Measurements from ENCODE around the gene MBOAT7. TPM values are rescaled to one million over a fixed set of nuclear protein-coding genes. Genes with fewer than 3 reads are reported as not detected.

Gene MBOAT7
- total RNA-seq (2012; rRNA removed) (9.2 and 11.3 TPM in 2 replicates), polyA plus RNA-seq (2012; rRNA removed) (121 and 137 TPM in 2 replicates), Bru-seq, nascent RNA (percentile 72 among the genes with signal in this experiment), BruChase-seq, experiment 1, labeled RNA remaining after a 6-hour chase (percentile 86 among the genes with signal in this experiment), BruChase-seq, experiment 2, labeled RNA remaining after a 2-hour chase (percentile 81 among the genes with signal in this experiment)
- polyA plus RNA-seq (2012; cell fraction: cytosol; rRNA removed), result 132 and 169 TPM in 2 replicates
- polyA plus RNA-seq (2012; cell fraction: nucleus; rRNA removed; ENCODE audit: low replicate concordance), result 124 and 275 TPM in 2 replicates
- long read RNA-seq, transcript MBOAT7-212 (2 exons, 3,039 nt), result minor isoform, 39 of 250 reads
- long read RNA-seq, transcript MBOAT7-201 (8 exons, 2,529 nt), result major isoform, 75 of 250 reads
- long read RNA-seq, transcript MBOAT7-206 (7 exons, 2,033 nt), result minor isoform, 9 of 250 reads
- long read RNA-seq, partial matches to known transcripts, result 109 of 250 reads
- long read RNA-seq, other reads (novel, unspliced or antisense), result 17 of 250 reads

GRCh38 chr19:54189145-54189734 is at the start of gene MBOAT7:
MBOAT7 (minus strand) TSS chr19:54189580; CDS start chr19:54188508, 1,072 bp downstream.
- 0% methylated on average over 30 of the region's 64 CpGs; no CpG with 5 or more reads in 1 of the 2 experiments for WGBS, 2 experiments (ENCODE audit: extremely low coverage in 2 of 2, insufficient read length in 1 of 2)
- Histone ChIP-seq H4K20me1 (ENCODE audit: insufficient read depth, low read length) (peaks cover 16% of the 10 kb centered on the region), H2BK20ac (ENCODE audit: low read depth, low read length) (peak within 1 kb of the TSS; percentile 59; the same call in 1 of the 2 replicates), H3K79me1 (ENCODE audit: low read depth in 1 of 2, low read length in 2 of 2) (peaks cover 24 to 50% of the 10 kb centered on the region in 2 experiments), H4K5ac (ENCODE audit: low read depth, low read length) (peak within 1 kb of the TSS; percentile 56), H2BK5ac (ENCODE audit: low read depth, low read length, poor library complexity, severe bottlenecking) (peak within 1 kb of the TSS; percentile 96), H3K27me3 (ENCODE audit: control insufficient read depth, insufficient read depth, low read length) (no peaks in the 10 kb centered on the region), H2AK9ac (replicated peaks; ENCODE audit: low read depth, low read length, poor library complexity) (peak within 1 kb of the TSS; percentile 99), H3K4ac (ENCODE audit: low read depth, low read length) (peak within 1 kb of the TSS; percentile 96), H3K56ac (ENCODE audit: extremely low read depth, insufficient read depth, low read length) (peak within 1 kb of the TSS; percentile 90), H2BK120ac (ENCODE audit: low read depth, low read length) (peak within 1 kb of the TSS; percentile 88; the same call in 1 of the 2 replicates), H3K9me1 (ENCODE audit: insufficient read depth, low read length) (peaks cover 3% of the 10 kb centered on the region; the same call in 1 of the 2 replicates), H3K23ac (ENCODE audit: low read depth, low read length) (peak within 1 kb of the TSS; percentile 94), H3K4me2 (ENCODE audit: low read depth, low read length) (peak within 1 kb of the TSS; percentile 89), H3K18ac (ENCODE audit: low read depth, low read length) (peak within 1 kb of the TSS; percentile 77), H3K36me3 (ENCODE audit: control insufficient read depth, insufficient read depth, low read length) (peaks cover 17% of the 10 kb centered on the region), H4K8ac (ENCODE audit: low read depth in 2 of 2, low read length in 2 of 2) (peak within 1 kb of the TSS; percentile 62 to 99), H3K9me3 (ENCODE audit: control insufficient read depth, insufficient read depth, low read length) (no peaks in the 10 kb centered on the region), H3K14ac (replicated peaks; ENCODE audit: low read depth, low read length) (peak within 1 kb of the TSS; percentile 94), H2AK5ac (ENCODE audit: low read depth, low read length) (peak within 1 kb of the TSS; percentile 91), H3K27ac (ENCODE audit: insufficient read depth, low read length) (peak within 1 kb of the TSS; percentile 93), H4K91ac (ENCODE audit: insufficient read depth, low read depth, low read length) (peak within 1 kb of the TSS; percentile 93), H2AFZ (replicated peaks; ENCODE audit: low read length, poor library complexity) (peak within 1 kb of the TSS; percentile 96), H2BK15ac (ENCODE audit: low read depth, low read length) (peak within 1 kb of the TSS; percentile 91; the same call in 1 of the 3 replicates), H3K9ac (ENCODE audit: low read depth, low read length) (peak within 1 kb of the TSS; percentile 88), H3K4me3 (ENCODE audit: insufficient read depth, low read depth, low read length) (peak within 1 kb of the TSS; percentile 70), H3K4me1 (ENCODE audit: control insufficient read depth, insufficient read depth, low read length) (peaks cover 5% of the 10 kb centered on the region)
- POLR2A ChIA-PET (ENCODE audit: unreplicated experiment), result interaction anchor here (0.6 to 1.9 kb wide), 4 partner anchors 10 to 30 kb away, joined by 3 to 8 read pairs (median 5); partner anchors contain the start of gene LENG1
- ATAC-seq (ENCODE audit: low read depth) (peak; percentile 2), DNase-seq (no peak)
- in situ Hi-C loops (cut with MboI; ENCODE audit: low sequenced_read_pairs), result no loop called here
- CTCF ChIA-PET, result interaction anchor here (0.8 to 1.1 kb wide), 2 partner anchors 76 to 201 kb away, joined by 3 read pairs; no protein-coding TSS in a partner anchor
- BruUV-seq (replicated peaks), result no TSS peak
- intact Hi-C loops (cut with micrococcal nuclease), result loop anchor here (2.0 kb wide), 1 partner anchor 20 kb away; no protein-coding TSS in a partner anchor
- dilution Hi-C loops (cut with HindIII; ENCODE audit: low sequenced_read_pairs, unreplicated experiment), result no loop called here
- TF ChIP-seq MAZ (IDR thresholded peaks at IDR 0.05; ENCODE audit: borderline replicate concordance, low read depth, low read length) (peak; percentile 9; the same call in 1 of the 2 replicates), RCOR1 (IDR thresholded peaks at IDR 0.05; ENCODE audit: insufficient replicate concordance, low read length) (no peak), FOS (IDR thresholded peaks at IDR 0.05; ENCODE audit: low read depth, low read length) (no peak), RFX5 (IDR thresholded peaks at IDR 0.05; ENCODE audit: low read depth, low read length) (no peak), ELK1 (IDR thresholded peaks at IDR 0.05; ENCODE audit: borderline replicate concordance, low read depth, low read length) (no peak), SMC3 (IDR thresholded peaks at IDR 0.05; ENCODE audit: low read depth, low read length) (no peak), MAFK (IDR thresholded peaks at IDR 0.05; ENCODE audit: low read depth, low read length) (no peak), CHD1 (IDR thresholded peaks at IDR 0.05; ENCODE audit: low read depth, low read length) (no peak), CEBPB (IDR thresholded peaks at IDR 0.05; ENCODE audit: low read depth, low read length) (no peak)
- TF ChIP-seq, protein P1, sequence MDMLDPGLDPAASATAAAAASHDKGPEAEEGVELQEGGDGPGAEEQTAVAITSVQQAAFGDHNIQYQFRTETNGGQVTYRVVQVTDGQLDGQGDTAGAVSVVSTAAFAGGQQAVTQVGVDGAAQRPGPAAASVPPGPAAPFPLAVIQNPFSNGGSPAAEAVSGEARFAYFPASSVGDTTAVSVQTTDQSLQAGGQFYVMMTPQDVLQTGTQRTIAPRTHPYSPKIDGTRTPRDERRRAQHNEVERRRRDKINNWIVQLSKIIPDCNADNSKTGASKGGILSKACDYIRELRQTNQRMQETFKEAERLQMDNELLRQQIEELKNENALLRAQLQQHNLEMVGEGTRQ (IDR thresholded peaks at IDR 0.05; ENCODE audit: low read depth, low read length), result no peak
- TF ChIP-seq, protein P2, sequence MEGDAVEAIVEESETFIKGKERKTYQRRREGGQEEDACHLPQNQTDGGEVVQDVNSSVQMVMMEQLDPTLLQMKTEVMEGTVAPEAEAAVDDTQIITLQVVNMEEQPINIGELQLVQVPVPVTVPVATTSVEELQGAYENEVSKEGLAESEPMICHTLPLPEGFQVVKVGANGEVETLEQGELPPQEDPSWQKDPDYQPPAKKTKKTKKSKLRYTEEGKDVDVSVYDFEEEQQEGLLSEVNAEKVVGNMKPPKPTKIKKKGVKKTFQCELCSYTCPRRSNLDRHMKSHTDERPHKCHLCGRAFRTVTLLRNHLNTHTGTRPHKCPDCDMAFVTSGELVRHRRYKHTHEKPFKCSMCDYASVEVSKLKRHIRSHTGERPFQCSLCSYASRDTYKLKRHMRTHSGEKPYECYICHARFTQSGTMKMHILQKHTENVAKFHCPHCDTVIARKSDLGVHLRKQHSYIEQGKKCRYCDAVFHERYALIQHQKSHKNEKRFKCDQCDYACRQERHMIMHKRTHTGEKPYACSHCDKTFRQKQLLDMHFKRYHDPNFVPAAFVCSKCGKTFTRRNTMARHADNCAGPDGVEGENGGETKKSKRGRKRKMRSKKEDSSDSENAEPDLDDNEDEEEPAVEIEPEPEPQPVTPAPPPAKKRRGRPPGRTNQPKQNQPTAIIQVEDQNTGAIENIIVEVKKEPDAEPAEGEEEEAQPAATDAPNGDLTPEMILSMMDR (conservative IDR thresholded peaks at IDR 0.05; ENCODE audit: low read depth, low read length), result peak; percentile 38

Data from IMR-90 (cell line).